Uterus (tissue), 2 donors: ENCODE data around the gene TNS1.

Source experiments
- CTCF ChIP-seq, 4 experiments: fragments of 200-600 bp in 2 of 4; fragments of 450-650 bp in 2 of 4; sonication (generic) in 2 of 4; IDR thresholded peaks; one replicate each; pipeline ENCODE4 v1.5.1; 2016 to 2019; ENCODE audit warnings: antibody characterized with exemption in 4 of 4, mild to moderate bottlenecking in 2 of 4, moderate library complexity in 1 of 4
- POLR2A ChIP-seq, 2 donors: fragments of 450-650 bp; IDR thresholded peaks; one replicate each; pipeline ENCODE4 v1.6.1; 2016; ENCODE audit warnings: antibody characterized with exemption in 2 of 2, mild to moderate bottlenecking in 1 of 2, moderate library complexity in 1 of 2

GRCh38 chr2:217990389-217990788, 12.4 kb downstream of the TNS1 start:
- TF ChIP-seq CTCF (IDR thresholded peaks at IDR 0.05) (no peak), POLR2A (IDR thresholded peaks at IDR 0.05) (no peak)
